K562 (cell line): ENCODE results near the gene HYI. TPM values are rescaled to one million over a fixed set of nuclear protein-coding genes. Genes with fewer than 3 reads are reported as not detected.

Experiments
- ARID2 ChIP-seq: fragments of 450-650 bp; IDR thresholded peaks from 2 replicates; pipeline ENCODE4 v1.6.1; 2017; ENCODE audit warnings: antibody characterized with exemption, mild to moderate bottlenecking
- ATF1 ChIP-seq, 2 experiments: fragments of 450-650 bp in 1 of 2; IDR thresholded peaks; 2 replicates each; pipeline ENCODE4 v1.6.1; 2016; ENCODE audit warnings: missing compliant biosample characterization in 1 of 2, missing genetic modification characterization in 1 of 2
- GTF2F1 ChIP-seq: IDR thresholded peaks from 2 replicates; pipeline ENCODE4 v1.6.1; 2011; ENCODE audit warnings: low read depth, low read length, improper control_type of control experiment
- HDGF ChIP-seq: fragments of 450-650 bp; IDR thresholded peaks from 2 replicates; pipeline ENCODE4 v1.6.1; 2016
- ILF3 ChIP-seq: fragments of 450-650 bp; IDR thresholded peaks from 2 replicates; pipeline ENCODE4 v1.6.1; 2018; ENCODE audit warnings: antibody characterized with exemption, mild to moderate bottlenecking, moderate library complexity, borderline replicate concordance
- KLF13 ChIP-seq: fragments of 450-650 bp; IDR thresholded peaks from 2 replicates; pipeline ENCODE4 v1.6.1; 2016; ENCODE audit warnings: missing genetic modification characterization, low read depth, mild to moderate bottlenecking, missing compliant biosample characterization, moderate library complexity, borderline replicate concordance
- MEF2D ChIP-seq: conservative IDR thresholded peaks from 2 replicates; pipeline ENCODE4 v1.6.1; 2016; ENCODE audit warnings: low read depth, missing genetic modification characterization, missing compliant biosample characterization
- MYNN ChIP-seq, 2 experiments: sonication (generic); formaldehyde crosslinking in 1 of 2; IDR thresholded peaks; 2 replicates each; pipeline versions ENCODE4 v1.5.0 to v1.6.1; 2016 to 2020; ENCODE audit warnings: antibody characterized with exemption in 1 of 2, missing genetic modification reagents in 1 of 2
- NONO ChIP-seq, 2 experiments: fragments of 200-400 bp in 1 of 2; fragments of 450-650 bp in 1 of 2; formaldehyde crosslinking in 1 of 2; IDR thresholded peaks; 2 replicates each; pipeline ENCODE4 v1.6.1; 2017; ENCODE audit warnings: low read depth in 2 of 2, mild to moderate bottlenecking in 2 of 2, moderate library complexity in 2 of 2, low read length in 1 of 2
- NRF1 ChIP-seq, 2 experiments: fragments of 450-650 bp; IDR thresholded peaks in 1 of 2; conservative IDR thresholded peaks in 1 of 2; 2 replicates each; pipeline ENCODE4 v1.6.1; 2014; ENCODE audit warnings: mild to moderate bottlenecking in 2 of 2
- POLR2H ChIP-seq: IDR thresholded peaks from 2 replicates; pipeline ENCODE4 v1.6.1; 2016; ENCODE audit warnings: missing genetic modification characterization, low read depth, mild to moderate bottlenecking, control low read depth, missing compliant biosample characterization, moderate library complexity
- RBM17 ChIP-seq: fragments of 200-400 bp; formaldehyde crosslinking; IDR thresholded peaks from 2 replicates; pipeline ENCODE4 v1.6.1; 2017; ENCODE audit warnings: low read depth, mild to moderate bottlenecking, low read length, borderline replicate concordance
- RCOR1 ChIP-seq, 2 experiments: IDR thresholded peaks; 2 replicates each; pipeline ENCODE4 v1.6.1; 2012; ENCODE audit warnings: low read depth in 2 of 2, low read length in 2 of 2, borderline replicate concordance in 1 of 2, improper control_type of control experiment in 1 of 2
- SMAD2 ChIP-seq: fragments of 150-350 bp; IDR thresholded peaks from 2 replicates; pipeline ENCODE4 v1.6.1; 2014; ENCODE audit warnings: low read depth, mild to moderate bottlenecking, low read length
- ZC3H11A ChIP-seq: IDR thresholded peaks from 2 replicates; pipeline ENCODE4 v1.6.1; 2012; ENCODE audit warnings: low read depth, low read length, improper control_type of control experiment
- ZNF174 ChIP-seq: fragments of 250-450 bp; sonication (Bioruptor Pico); IDR thresholded peaks from 2 replicates; pipeline ENCODE4 v1.4.0; 2020; ENCODE audit warnings: mild to moderate bottlenecking
- polyA plus RNA-seq, 8 experiments: library from polyadenylated mRNA; depleted of rRNA in 4 of 8; stranded (reverse) in 5 of 8; unstranded in 3 of 8; fragments of >200 nt; fragmentation: Nextera tagmentation in 2 of 8; fragmentation: Illumina TruSeq in 1 of 8; extraction: Ambion mirVana in 2 of 8; extraction: Trizol in 1 of 8; gene quantifications; 2 replicates each; pipeline versions ENCODE4 v1.2.1 to v1.2.3, GENCODE V29; 2011 to 2014; ENCODE audit warnings: inconsistent platforms in 1 of 8, missing spikeins in 1 of 8
- total RNA-seq, 7 experiments: library from RNA; depleted of rRNA in 6 of 7; stranded (reverse); fragments of >200 nt in 6 of 7; fragmentation: Illumina TruSeq in 2 of 7; extraction: Trizol in 2 of 7; gene quantifications; 2 replicates each; pipeline versions ENCODE4 v1.2.1 to v1.2.3, GENCODE V29; 2011 to 2021; ENCODE audit warnings: low replicate concordance in 1 of 7
- TF ChIP-seq, protein P1 (sequence below), 2 experiments: fragments of 450-650 bp; IDR thresholded peaks; 2 replicates each; pipeline ENCODE4 v1.6.1; 2016; ENCODE audit warnings: mild to moderate bottlenecking in 2 of 2, borderline replicate concordance in 1 of 2, low read depth in 1 of 2, moderate library complexity in 1 of 2
- TF ChIP-seq, protein P2 (sequence below), 3 experiments: IDR thresholded peaks in 2 of 3; conservative IDR thresholded peaks in 1 of 3; 2 replicates each; pipeline ENCODE4 v1.5.1; 2011 to 2012; ENCODE audit warnings: low read length in 3 of 3, mild to moderate bottlenecking in 3 of 3, control low read depth in 2 of 3, improper control_type of control experiment in 1 of 3, inconsistent platforms in 1 of 3, low read depth in 1 of 3, mixed read lengths in 1 of 3, moderate library complexity in 1 of 3; ENCODE audit not compliant: insufficient read depth in 2 of 3

Gene HYI
- total and polyA plus RNA-seq, 9 of the 15 experiments (the other 6 are each of a cell fraction or from before 2014, with no cell fraction given), result 0.04 to 4.1 (median 1.4) TPM; not detected in 1

GRCh38 chr1:43414634-43415223 is 39.0 kb downstream of the HYI start (continued):
- TF ChIP-seq, protein P1, sequence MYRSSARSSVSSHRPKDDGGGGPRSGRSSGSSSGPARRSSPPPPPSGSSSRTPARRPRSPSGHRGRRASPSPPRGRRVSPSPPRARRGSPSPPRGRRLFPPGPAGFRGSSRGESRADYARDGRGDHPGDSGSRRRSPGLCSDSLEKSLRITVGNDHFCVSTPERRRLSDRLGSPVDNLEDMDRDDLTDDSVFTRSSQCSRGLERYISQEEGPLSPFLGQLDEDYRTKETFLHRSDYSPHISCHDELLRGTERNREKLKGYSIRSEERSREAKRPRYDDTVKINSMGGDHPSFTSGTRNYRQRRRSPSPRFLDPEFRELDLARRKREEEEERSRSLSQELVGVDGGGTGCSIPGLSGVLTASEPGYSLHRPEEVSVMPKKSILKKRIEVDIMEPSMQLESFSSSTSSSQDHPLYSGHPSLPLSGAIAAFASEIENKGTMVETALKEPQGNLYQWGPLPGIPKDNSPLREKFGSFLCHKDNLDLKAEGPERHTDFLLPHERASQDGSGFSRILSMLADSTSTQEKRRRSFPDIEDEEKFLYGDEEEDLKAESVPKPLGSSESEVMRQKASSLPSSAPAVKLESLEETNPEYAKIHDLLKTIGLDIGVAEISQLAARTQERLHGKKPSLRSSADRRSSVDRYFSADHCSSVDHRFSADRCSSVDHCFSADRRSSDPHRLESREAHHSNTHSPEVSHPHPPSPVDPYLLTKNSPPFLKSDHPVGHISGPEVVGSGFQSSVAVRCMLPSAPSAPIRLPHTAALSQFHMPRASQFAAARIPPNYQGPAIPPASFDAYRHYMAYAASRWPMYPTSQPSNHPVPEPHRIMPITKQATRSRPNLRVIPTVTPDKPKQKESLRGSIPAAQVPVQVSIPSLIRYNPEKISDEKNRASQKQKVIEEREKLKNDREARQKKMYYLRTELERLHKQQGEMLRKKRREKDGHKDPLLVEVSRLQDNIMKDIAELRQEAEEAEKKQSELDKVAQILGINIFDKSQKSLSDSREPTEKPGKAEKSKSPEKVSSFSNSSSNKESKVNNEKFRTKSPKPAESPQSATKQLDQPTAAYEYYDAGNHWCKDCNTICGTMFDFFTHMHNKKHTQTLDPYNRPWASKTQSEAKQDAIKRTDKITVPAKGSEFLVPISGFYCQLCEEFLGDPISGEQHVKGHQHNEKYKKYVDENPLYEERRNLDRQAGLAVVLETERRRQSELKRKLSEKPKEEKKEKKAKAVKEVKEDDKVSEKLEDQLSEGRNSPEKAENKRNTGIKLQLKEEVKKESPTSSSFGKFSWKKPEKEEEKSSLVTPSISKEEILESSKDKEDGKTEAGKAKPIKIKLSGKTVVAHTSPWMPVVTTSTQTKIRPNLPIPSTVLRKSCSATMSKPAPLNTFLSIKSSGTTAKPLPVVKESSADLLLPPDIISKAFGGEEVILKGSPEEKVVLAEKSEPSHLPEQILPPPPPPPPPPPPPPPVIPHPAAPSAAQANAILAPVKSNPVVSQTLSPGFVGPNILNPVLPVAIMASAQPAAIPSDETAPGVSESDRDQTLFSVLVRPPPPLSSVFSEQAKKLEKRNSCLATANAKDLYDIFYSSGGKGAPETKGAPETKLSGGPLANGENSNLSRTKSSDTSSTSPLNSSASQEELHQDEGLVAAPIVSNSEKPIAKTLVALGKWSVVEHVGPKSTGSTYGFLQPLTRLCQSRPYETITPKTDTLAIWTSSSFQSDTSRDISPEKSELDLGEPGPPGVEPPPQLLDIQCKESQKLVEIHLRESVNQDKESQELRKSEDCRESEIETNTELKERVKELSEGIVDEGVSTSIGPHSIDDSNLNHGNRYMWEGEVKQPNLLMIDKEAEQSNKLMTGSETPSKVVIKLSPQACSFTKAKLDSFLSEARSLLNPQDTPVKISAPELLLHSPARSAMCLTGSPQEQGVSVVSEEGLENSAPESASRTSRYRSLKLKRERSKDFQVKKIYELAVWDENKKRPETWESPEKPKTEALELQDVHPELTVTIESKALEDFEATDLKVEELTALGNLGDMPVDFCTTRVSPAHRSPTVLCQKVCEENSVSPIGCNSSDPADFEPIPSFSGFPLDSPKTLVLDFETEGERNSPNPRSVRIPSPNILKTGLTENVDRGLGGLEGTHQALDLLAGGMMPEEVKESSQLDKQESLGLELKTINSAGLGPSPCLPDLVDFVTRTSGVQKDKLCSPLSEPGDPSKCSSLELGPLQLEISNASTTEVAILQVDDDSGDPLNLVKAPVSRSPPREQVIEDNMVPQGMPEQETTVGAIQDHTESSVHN (IDR thresholded peaks at IDR 0.05; ENCODE audit: borderline replicate concordance in 1 of 2, low read depth in 1 of 2), result no peak
- TF ChIP-seq, protein P2, sequence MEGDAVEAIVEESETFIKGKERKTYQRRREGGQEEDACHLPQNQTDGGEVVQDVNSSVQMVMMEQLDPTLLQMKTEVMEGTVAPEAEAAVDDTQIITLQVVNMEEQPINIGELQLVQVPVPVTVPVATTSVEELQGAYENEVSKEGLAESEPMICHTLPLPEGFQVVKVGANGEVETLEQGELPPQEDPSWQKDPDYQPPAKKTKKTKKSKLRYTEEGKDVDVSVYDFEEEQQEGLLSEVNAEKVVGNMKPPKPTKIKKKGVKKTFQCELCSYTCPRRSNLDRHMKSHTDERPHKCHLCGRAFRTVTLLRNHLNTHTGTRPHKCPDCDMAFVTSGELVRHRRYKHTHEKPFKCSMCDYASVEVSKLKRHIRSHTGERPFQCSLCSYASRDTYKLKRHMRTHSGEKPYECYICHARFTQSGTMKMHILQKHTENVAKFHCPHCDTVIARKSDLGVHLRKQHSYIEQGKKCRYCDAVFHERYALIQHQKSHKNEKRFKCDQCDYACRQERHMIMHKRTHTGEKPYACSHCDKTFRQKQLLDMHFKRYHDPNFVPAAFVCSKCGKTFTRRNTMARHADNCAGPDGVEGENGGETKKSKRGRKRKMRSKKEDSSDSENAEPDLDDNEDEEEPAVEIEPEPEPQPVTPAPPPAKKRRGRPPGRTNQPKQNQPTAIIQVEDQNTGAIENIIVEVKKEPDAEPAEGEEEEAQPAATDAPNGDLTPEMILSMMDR (IDR thresholded peaks at IDR 0.05 in 2 of 3, conservative IDR thresholded peaks at IDR 0.05 in 1 of 3; ENCODE audit: insufficient read depth in 2 of 3, low read depth in 1 of 3, low read length in 3 of 3), result peak; percentile 79 to 95 (median 93)
- no peak for TF ChIP-seq GTF2F1
- TF ChIP-seq ZC3H11A, result no peak
- TF ChIP-seq ILF3, result peak; percentile 63; the same call in 1 of the 2 replicates
- no peak for TF ChIP-seq POLR2H (tag)
- no peak for TF ChIP-seq RBM17
- TF ChIP-seq RCOR1 (IDR thresholded peaks at IDR 0.05; ENCODE audit: borderline replicate concordance in 1 of 2, low read depth in 2 of 2, low read length in 2 of 2), result peak in 1 of 2 experiments; percentile 81; a peak in 2 of 4 replicates
- no peak for TF ChIP-seq ATF1 (CRISPR knock-in tag; IDR thresholded peaks at IDR 0.05)
- TF ChIP-seq ATF1 (tag; IDR thresholded peaks at IDR 0.05), result no peak
- no peak for TF ChIP-seq HDGF
- TF ChIP-seq NRF1 (conservative IDR thresholded peaks at IDR 0.05 in 1 of 2, IDR thresholded peaks at IDR 0.05 in 1 of 2), result no peak
- TF ChIP-seq MYNN (IDR thresholded peaks at IDR 0.05), result 0 out of 2 replicates have a peak, but pooled peaks have one; percentile 12
- TF ChIP-seq MYNN (CRISPR knock-in tag; IDR thresholded peaks at IDR 0.05), result no peak
- peak; percentile 80 for TF ChIP-seq MEF2D
- TF ChIP-seq KLF13 (tag), result no peak
- no peak for TF ChIP-seq SMAD2
- TF ChIP-seq ARID2, result peak; percentile 94
- peak in 1 of 2 experiments; percentile 47; a peak in 1 of 4 replicates for TF ChIP-seq NONO (IDR thresholded peaks at IDR 0.05; ENCODE audit: low read depth in 2 of 2, low read length in 1 of 2)
- TF ChIP-seq ZNF174 (CRISPR knock-in tag), result no peak
